IMR-90 (cell line): ENCODE data around the gene CTNNA1. TPM values are rescaled to one million over a fixed set of nuclear protein-coding genes. Genes with fewer than 3 reads are reported as not detected.

Experiments used
- ATAC-seq: fragments of 200-7000 bp; cut with Tn5 transposase; 2 replicates; pipeline ENCODE4 v1.9.1; 2020; ENCODE audit warnings: low read depth, mild to moderate bottlenecking, moderate library complexity
- BruUV-seq: library from RNA; stranded (reverse); fragments of 400-500 nt; replicated peaks from 2 replicates; lab custom pipeline; 2021; lab: Mats Ljungman, UMichigan
- CTCF ChIA-PET: fragments of 300-600 bp; formaldehyde crosslinking; extraction: SDS; loops from one replicate; lab custom pipeline; 2021; ENCODE audit warnings: antibody characterized with exemption; lab: Yijun Ruan, JAX
- POLR2A ChIA-PET: fragments of 300-600 bp; sonication (Branson Sonifier 250); formaldehyde crosslinking; loops from one replicate; lab custom pipeline; 2022; ENCODE audit warnings: antibody characterized with exemption; ENCODE audit not compliant: unreplicated experiment; lab: Charles Lee
- DNase-seq: peaks from one replicate; pipeline ENCODE4 v3.0.0; 2013
- H2AFZ ChIP-seq: replicated peaks from 2 replicates; pipeline ENCODE3; 2013; ENCODE audit warnings: low read length, mild to moderate bottlenecking; ENCODE audit not compliant: poor library complexity
- H2AK5ac ChIP-seq: 2 replicates; pipeline ENCODE4 v1.6.1; 2013; ENCODE audit warnings: low read depth, low read length, inconsistent platforms
- H2AK9ac ChIP-seq: replicated peaks from 2 replicates; pipeline ENCODE3; 2013; ENCODE audit warnings: mild to moderate bottlenecking, low read depth, low read length, moderate library complexity; ENCODE audit not compliant: poor library complexity
- H2BK120ac ChIP-seq: 2 replicates; pipeline ENCODE4 v1.6.1; 2013; ENCODE audit warnings: low read depth, low read length, inconsistent platforms
- H2BK15ac ChIP-seq: 3 replicates; pipeline ENCODE4 v1.6.1; 2013; ENCODE audit warnings: low read depth, low read length, inconsistent platforms
- H2BK20ac ChIP-seq: 2 replicates; pipeline ENCODE4 v1.6.1; 2013; ENCODE audit warnings: low read depth, mild to moderate bottlenecking, inconsistent platforms, low read length, moderate library complexity
- H2BK5ac ChIP-seq: 2 replicates; pipeline ENCODE4 v1.6.1; 2013; ENCODE audit warnings: mild to moderate bottlenecking, low read depth, low read length, inconsistent platforms; ENCODE audit not compliant: poor library complexity, severe bottlenecking
- H3K14ac ChIP-seq: replicated peaks from 2 replicates; pipeline ENCODE4 v1.6.1; 2013; ENCODE audit warnings: low read depth, low read length, inconsistent platforms
- H3K18ac ChIP-seq: 2 replicates; pipeline ENCODE4 v1.6.1; 2013; ENCODE audit warnings: low read depth, low read length, control low read depth
- H3K23ac ChIP-seq: 2 replicates; pipeline ENCODE4 v1.6.1; 2013; ENCODE audit warnings: low read depth, low read length, inconsistent platforms
- H3K27ac ChIP-seq: 2 replicates; pipeline ENCODE4 v1.5.1; 2013; ENCODE audit warnings: mild to moderate bottlenecking, control low read depth, low read length; ENCODE audit not compliant: insufficient read depth
- H3K27me3 ChIP-seq: 2 replicates; pipeline ENCODE4 v1.6.1; 2013; ENCODE audit warnings: low read length; ENCODE audit not compliant: control insufficient read depth, insufficient read depth
- H3K36me3 ChIP-seq: 2 replicates; pipeline ENCODE4 v1.6.1; 2013; ENCODE audit warnings: low read length, mixed read lengths; ENCODE audit not compliant: control insufficient read depth, insufficient read depth
- H3K4ac ChIP-seq: 2 replicates; pipeline ENCODE4 v1.6.1; 2013; ENCODE audit warnings: low read depth, low read length, inconsistent platforms
- H3K4me1 ChIP-seq: 2 replicates; pipeline ENCODE4 v1.6.1; 2013; ENCODE audit warnings: low read length, mixed read lengths; ENCODE audit not compliant: control insufficient read depth, insufficient read depth
- H3K4me2 ChIP-seq: 2 replicates; pipeline ENCODE4 v1.6.1; 2013; ENCODE audit warnings: low read depth, mild to moderate bottlenecking, control low read depth, low read length, moderate library complexity
- H3K4me3 ChIP-seq: 2 replicates; pipeline ENCODE4 v1.5.1; 2013; ENCODE audit warnings: low read depth, mild to moderate bottlenecking, control low read depth, low read length, moderate library complexity; ENCODE audit not compliant: insufficient read depth
- H3K56ac ChIP-seq: 2 replicates; pipeline ENCODE4 v1.6.1; 2013; ENCODE audit warnings: low read length, inconsistent platforms; ENCODE audit not compliant: insufficient read depth; ENCODE audit errors: extremely low read depth
- H3K79me1 ChIP-seq, 2 experiments: 2 replicates each; pipeline ENCODE4 v1.6.1; 2013; ENCODE audit warnings: low read length in 2 of 2, inconsistent platforms in 1 of 2, low read depth in 1 of 2
- H3K9ac ChIP-seq: 2 replicates; pipeline ENCODE4 v1.6.1; 2013; ENCODE audit warnings: low read depth, low read length, control low read depth
- H3K9me1 ChIP-seq: 2 replicates; pipeline ENCODE4 v1.6.1; 2013; ENCODE audit warnings: low read length, inconsistent platforms; ENCODE audit not compliant: insufficient read depth
- H3K9me3 ChIP-seq: 2 replicates; pipeline ENCODE4 v1.6.1; 2013; ENCODE audit warnings: low read length; ENCODE audit not compliant: control insufficient read depth, insufficient read depth
- H4K20me1 ChIP-seq: 2 replicates; pipeline ENCODE4 v1.6.1; 2013; ENCODE audit warnings: low read length, inconsistent platforms; ENCODE audit not compliant: insufficient read depth
- H4K5ac ChIP-seq: 2 replicates; pipeline ENCODE4 v1.6.1; 2013; ENCODE audit warnings: mild to moderate bottlenecking, low read depth, low read length, control low read depth
- H4K8ac ChIP-seq, 2 experiments: 2 replicates each; pipeline ENCODE4 v1.6.1; 2013; ENCODE audit warnings: low read depth in 2 of 2, low read length in 2 of 2, control low read depth in 1 of 2, inconsistent platforms in 1 of 2
- H4K91ac ChIP-seq: 2 replicates; pipeline ENCODE4 v1.6.1; 2013; ENCODE audit warnings: low read depth, low read length, inconsistent platforms; ENCODE audit not compliant: insufficient read depth
- BHLHE40 ChIP-seq: fragments of 150-350 bp; IDR thresholded peaks from 2 replicates; pipeline ENCODE4 v1.6.1; 2016; ENCODE audit warnings: mild to moderate bottlenecking, low read depth, low read length
- CEBPB ChIP-seq: IDR thresholded peaks from 2 replicates; pipeline ENCODE4 v1.6.1; 2012; ENCODE audit warnings: low read depth, low read length, improper control_type of control experiment
- CHD1 ChIP-seq: IDR thresholded peaks from 2 replicates; pipeline ENCODE4 v1.6.1; 2012; ENCODE audit warnings: low read depth, low read length, improper control_type of control experiment
- FOS ChIP-seq: fragments of 150-350 bp; IDR thresholded peaks from 2 replicates; pipeline ENCODE4 v1.6.1; 2016; ENCODE audit warnings: low read depth, low read length
- MAFK ChIP-seq: IDR thresholded peaks from 2 replicates; pipeline ENCODE4 v1.6.1; 2012; ENCODE audit warnings: low read depth, low read length, improper control_type of control experiment
- MAZ ChIP-seq: IDR thresholded peaks from 2 replicates; pipeline ENCODE4 v1.6.1; 2012; ENCODE audit warnings: low read depth, mild to moderate bottlenecking, low read length, improper control_type of control experiment, moderate library complexity, borderline replicate concordance
- MXI1 ChIP-seq: IDR thresholded peaks from 2 replicates; pipeline ENCODE4 v1.6.1; 2012; ENCODE audit warnings: low read depth, mild to moderate bottlenecking, low read length, moderate library complexity, borderline replicate concordance
- NFE2L2 ChIP-seq: fragments of 150-350 bp; IDR thresholded peaks from 2 replicates; pipeline ENCODE4 v1.6.1; 2016; ENCODE audit warnings: low read depth, mild to moderate bottlenecking, low read length
- POLR2A ChIP-seq: IDR thresholded peaks from 2 replicates; pipeline ENCODE4 v1.6.1; 2012; ENCODE audit warnings: mild to moderate bottlenecking, low read depth, low read length
- RAD21 ChIP-seq: IDR thresholded peaks from 2 replicates; pipeline ENCODE4 v1.6.1; 2012; ENCODE audit warnings: low read length, improper control_type of control experiment
- RCOR1 ChIP-seq: IDR thresholded peaks from 2 replicates; pipeline ENCODE4 v1.6.1; 2012; ENCODE audit warnings: mild to moderate bottlenecking, low read length, improper control_type of control experiment; ENCODE audit not compliant: insufficient replicate concordance
- RFX5 ChIP-seq: IDR thresholded peaks from 2 replicates; pipeline ENCODE4 v1.8.0; 2012; ENCODE audit warnings: low read depth, mild to moderate bottlenecking, low read length, moderate library complexity
- SMC3 ChIP-seq: fragments of 150-350 bp; IDR thresholded peaks from 2 replicates; pipeline ENCODE4 v1.6.1; 2016; ENCODE audit warnings: low read depth, mild to moderate bottlenecking, antibody characterized with exemption, low read length, moderate library complexity
- WGBS, 2 experiments: methylation state at CpG; one replicate each; pipeline versions ENCODE4 v1.1.5 to v1.1.7; 2013; ENCODE audit warnings: missing lambda C conversion rate in 2 of 2; ENCODE audit not compliant: insufficient read length in 1 of 2; ENCODE audit errors: extremely low coverage in 2 of 2; 5-methylcytosine and 5-hydroxymethylcytosine counted together
- dilution Hi-C: fragments of 300-500 bp; cut with HindIII; formaldehyde crosslinking; loops from one replicate; pipeline ENCODE4 v1.14.3; 2018; ENCODE audit warnings: low sequenced_read_pairs; ENCODE audit not compliant: unreplicated experiment
- in situ Hi-C: fragments of 300-500 bp; cut with MboI; formaldehyde crosslinking; loops from 3 replicates; pipeline ENCODE4 v1.14.3; 2019; ENCODE audit warnings: low sequenced_read_pairs, inconsistent platforms, mixed read lengths
- intact Hi-C: fragments of 100-400 bp; cut with micrococcal nuclease; formaldehyde crosslinking; loops from 2 replicates; pipeline ENCODE4 v1.10.0; 2022
- polyA plus RNA-seq, 3 experiments: library from polyadenylated mRNA; depleted of rRNA; stranded (reverse); fragments of >200 nt; gene quantifications; 2 replicates each; pipeline ENCODE4 v1.2.3, GENCODE V29; 2012; ENCODE audit warnings: low replicate concordance in 1 of 3
- total RNA-seq: library from RNA; depleted of rRNA; stranded (reverse); fragments of >200 nt; gene quantifications from 2 replicates; pipeline ENCODE4 v1.2.3, GENCODE V29; 2012
- TF ChIP-seq, protein P1 (sequence below): conservative IDR thresholded peaks from 2 replicates; pipeline ENCODE4 v1.5.1; 2012; ENCODE audit warnings: mild to moderate bottlenecking, low read depth, low read length, improper control_type of control experiment
- TF ChIP-seq, protein P2 (sequence below): fragments of 150-350 bp; IDR thresholded peaks from 2 replicates; pipeline ENCODE4 v1.6.1; 2016; ENCODE audit warnings: low read depth, mild to moderate bottlenecking, low read length, moderate library complexity, borderline replicate concordance
- TF ChIP-seq, protein P3 (sequence below): fragments of 150-350 bp; IDR thresholded peaks from 2 replicates; pipeline ENCODE4 v1.6.1; 2017; ENCODE audit warnings: mild to moderate bottlenecking, antibody characterized with exemption, low read length, low read depth

Gene CTNNA1
- total and polyA plus RNA-seq, 2 of the 4 experiments (the other 2 are of a cell fraction): 220 to 471 TPM

DNA sequence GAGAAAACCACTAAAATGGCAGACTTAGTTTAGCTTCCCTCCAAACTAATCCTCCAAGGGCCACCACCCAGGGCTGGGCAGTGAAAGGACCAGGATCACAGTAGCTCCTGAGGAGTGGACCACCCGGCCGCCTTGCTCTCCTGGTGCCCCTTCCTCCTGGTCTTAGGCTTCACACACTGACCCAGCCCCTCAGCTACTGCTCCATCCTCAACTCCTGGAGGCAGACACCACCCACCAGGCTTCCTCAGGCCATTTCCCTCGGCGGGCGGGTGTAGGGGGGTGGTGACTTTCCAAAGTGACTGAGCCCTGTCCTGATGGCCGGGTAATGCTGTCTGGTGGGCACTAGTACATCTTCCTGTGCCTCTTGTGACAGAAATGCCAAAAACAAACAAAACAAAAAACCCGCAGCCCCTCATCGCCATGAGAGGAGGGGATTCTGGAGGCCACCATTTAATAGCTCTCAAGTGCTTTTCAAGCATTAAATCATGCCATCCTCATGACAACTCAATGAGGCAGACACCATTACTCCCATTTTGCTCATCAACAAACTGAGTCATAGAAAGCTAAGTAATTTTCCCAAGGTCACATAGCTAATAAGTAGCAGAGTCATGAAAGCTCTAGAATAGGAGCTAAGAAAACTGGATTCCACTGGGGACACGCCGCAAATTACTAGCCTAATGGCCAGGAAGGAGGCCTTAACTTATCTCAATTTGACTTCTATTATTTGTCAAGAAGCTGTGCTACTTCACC, 213.2 kb downstream of the CTNNA1 start:
- no peak overlapping the region for H2AK9ac ChIP-seq
- dilution Hi-C loops: no loop called here
- no peak overlapping the region for H3K18ac ChIP-seq
- no peak overlapping the region for H2AFZ ChIP-seq
- no peak overlapping the region for H2AK5ac ChIP-seq
- TF ChIP-seq, protein P1, sequence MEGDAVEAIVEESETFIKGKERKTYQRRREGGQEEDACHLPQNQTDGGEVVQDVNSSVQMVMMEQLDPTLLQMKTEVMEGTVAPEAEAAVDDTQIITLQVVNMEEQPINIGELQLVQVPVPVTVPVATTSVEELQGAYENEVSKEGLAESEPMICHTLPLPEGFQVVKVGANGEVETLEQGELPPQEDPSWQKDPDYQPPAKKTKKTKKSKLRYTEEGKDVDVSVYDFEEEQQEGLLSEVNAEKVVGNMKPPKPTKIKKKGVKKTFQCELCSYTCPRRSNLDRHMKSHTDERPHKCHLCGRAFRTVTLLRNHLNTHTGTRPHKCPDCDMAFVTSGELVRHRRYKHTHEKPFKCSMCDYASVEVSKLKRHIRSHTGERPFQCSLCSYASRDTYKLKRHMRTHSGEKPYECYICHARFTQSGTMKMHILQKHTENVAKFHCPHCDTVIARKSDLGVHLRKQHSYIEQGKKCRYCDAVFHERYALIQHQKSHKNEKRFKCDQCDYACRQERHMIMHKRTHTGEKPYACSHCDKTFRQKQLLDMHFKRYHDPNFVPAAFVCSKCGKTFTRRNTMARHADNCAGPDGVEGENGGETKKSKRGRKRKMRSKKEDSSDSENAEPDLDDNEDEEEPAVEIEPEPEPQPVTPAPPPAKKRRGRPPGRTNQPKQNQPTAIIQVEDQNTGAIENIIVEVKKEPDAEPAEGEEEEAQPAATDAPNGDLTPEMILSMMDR: no peak
- TF ChIP-seq BHLHE40: no peak
- no peak for TF ChIP-seq RAD21
- TF ChIP-seq, protein P2, sequence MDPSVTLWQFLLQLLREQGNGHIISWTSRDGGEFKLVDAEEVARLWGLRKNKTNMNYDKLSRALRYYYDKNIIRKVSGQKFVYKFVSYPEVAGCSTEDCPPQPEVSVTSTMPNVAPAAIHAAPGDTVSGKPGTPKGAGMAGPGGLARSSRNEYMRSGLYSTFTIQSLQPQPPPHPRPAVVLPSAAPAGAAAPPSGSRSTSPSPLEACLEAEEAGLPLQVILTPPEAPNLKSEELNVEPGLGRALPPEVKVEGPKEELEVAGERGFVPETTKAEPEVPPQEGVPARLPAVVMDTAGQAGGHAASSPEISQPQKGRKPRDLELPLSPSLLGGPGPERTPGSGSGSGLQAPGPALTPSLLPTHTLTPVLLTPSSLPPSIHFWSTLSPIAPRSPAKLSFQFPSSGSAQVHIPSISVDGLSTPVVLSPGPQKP: no peak
- no peak for TF ChIP-seq MAFK
- TF ChIP-seq RCOR1: no peak
- no peak for TF ChIP-seq NFE2L2
- no peak for TF ChIP-seq SMC3
- no peak for TF ChIP-seq POLR2A
- no peak for TF ChIP-seq MXI1
- no peak for TF ChIP-seq FOS
- no peak for TF ChIP-seq CHD1
- TF ChIP-seq, protein P3, sequence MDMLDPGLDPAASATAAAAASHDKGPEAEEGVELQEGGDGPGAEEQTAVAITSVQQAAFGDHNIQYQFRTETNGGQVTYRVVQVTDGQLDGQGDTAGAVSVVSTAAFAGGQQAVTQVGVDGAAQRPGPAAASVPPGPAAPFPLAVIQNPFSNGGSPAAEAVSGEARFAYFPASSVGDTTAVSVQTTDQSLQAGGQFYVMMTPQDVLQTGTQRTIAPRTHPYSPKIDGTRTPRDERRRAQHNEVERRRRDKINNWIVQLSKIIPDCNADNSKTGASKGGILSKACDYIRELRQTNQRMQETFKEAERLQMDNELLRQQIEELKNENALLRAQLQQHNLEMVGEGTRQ: no peak
- TF ChIP-seq CEBPB: no peak
- TF ChIP-seq MAZ: no peak
- TF ChIP-seq RFX5: no peak
- H3K27me3 ChIP-seq: no peaks in the 10 kb centered on the region
- no peak overlapping the region for H3K27ac ChIP-seq
- POLR2A ChIA-PET: interaction anchor here (0.5 kb wide), 1 partner anchor 694 kb away, joined by 17 read pairs; no protein-coding TSS in a partner anchor
- H3K23ac ChIP-seq: no peak overlapping the region
- H3K9ac ChIP-seq: no peak overlapping the region
- intact Hi-C loops: no loop called here
- no peak overlapping the region for H4K8ac ChIP-seq
- peaks cover 20% of the 10 kb centered on the region for H3K4me1 ChIP-seq
- DNase-seq (no peak), ATAC-seq (no peak)
- no peak overlapping the region for H2BK5ac ChIP-seq
- H3K4ac ChIP-seq: no peak overlapping the region
- H4K91ac ChIP-seq: no peak overlapping the region
- H2BK15ac ChIP-seq: no peak overlapping the region
- no peaks in the 10 kb centered on the region for H3K36me3 ChIP-seq
- in situ Hi-C loops: no loop called here
- no peaks in the 10 kb centered on the region for H4K20me1 ChIP-seq
- 0 out of 2 replicates have a peak, but pooled peaks cover 4% of the 10 kb centered on the region for H3K9me1 ChIP-seq
- H3K14ac ChIP-seq: no peak overlapping the region
- H3K9me3 ChIP-seq: no peaks in the 10 kb centered on the region
- no peak overlapping the region for H3K56ac ChIP-seq
- H2BK20ac ChIP-seq: no peak overlapping the region
- no CpG with 5 or more reads among the region's 10 CpGs for WGBS, 2 experiments
- no peak overlapping the region for H2BK120ac ChIP-seq
- CTCF ChIA-PET: no interaction called here
- BruUV-seq: no TSS peak
- no peak overlapping the region for H3K4me2 ChIP-seq
- H3K79me1 ChIP-seq: no peaks in the 10 kb centered on the region
- no peak overlapping the region for H3K4me3 ChIP-seq
- no peak overlapping the region for H4K5ac ChIP-seq
